KMS-11 (cell line): ENCODE measurements around the gene AGPAT1.
"Not testable (repeated sequence)": the region's sequence is repeated elsewhere in the genome, so short reads cannot be mapped to it uniquely, and the experiment has no call there.

Source experiments
- H2AFZ ChIP-seq: fragments of 200-600 bp; sonication (generic); 2 replicates; pipeline ENCODE4 v1.6.1; 2016; ENCODE audit warnings: antibody characterized with exemption, mixed run types, low read depth
- H3K27ac ChIP-seq: fragments of 200-600 bp; sonication (generic); 2 replicates; pipeline ENCODE4 v1.6.1; 2016; ENCODE audit warnings: mild to moderate bottlenecking, mixed run types
- H3K27me3 ChIP-seq: fragments of 200-600 bp; sonication (generic); 2 replicates; pipeline ENCODE4 v1.6.1; 2017; ENCODE audit warnings: mild to moderate bottlenecking, low read depth, mixed run types, moderate library complexity; ENCODE audit not compliant: insufficient read depth
- H3K36me3 ChIP-seq: fragments of 200-600 bp; sonication (generic); 2 replicates; pipeline ENCODE4 v1.6.1; 2017; ENCODE audit warnings: mild to moderate bottlenecking, mixed run types; ENCODE audit not compliant: insufficient read depth
- H3K4me1 ChIP-seq: fragments of 200-600 bp; sonication (generic); 2 replicates; pipeline ENCODE4 v1.6.1; 2016; ENCODE audit warnings: mild to moderate bottlenecking, low read depth, mixed run types; ENCODE audit not compliant: poor library complexity, severe bottlenecking
- H3K4me2 ChIP-seq: fragments of 200-600 bp; sonication (generic); 2 replicates; pipeline ENCODE4 v1.7.0; 2016; ENCODE audit warnings: mild to moderate bottlenecking, mixed run types
- H3K4me3 ChIP-seq: fragments of 200-600 bp; sonication (generic); IDR thresholded peaks from 2 replicates; pipeline ENCODE4 v1.6.1; 2017; ENCODE audit warnings: low read depth, low read length, mixed read lengths; ENCODE audit not compliant: insufficient read depth
- H3K79me2 ChIP-seq: fragments of 200-600 bp; sonication (generic); 2 replicates; pipeline ENCODE4 v1.6.1; 2016; ENCODE audit warnings: low read depth, mixed run types; ENCODE audit not compliant: insufficient read depth
- H3K9ac ChIP-seq: fragments of 200-600 bp; sonication (generic); 2 replicates; pipeline ENCODE4 v1.6.1; 2016; ENCODE audit warnings: mild to moderate bottlenecking, mixed run types
- H4K20me1 ChIP-seq: fragments of 200-600 bp; sonication (generic); 2 replicates; pipeline ENCODE4 v1.6.1; 2016; ENCODE audit warnings: mild to moderate bottlenecking, mixed run types; ENCODE audit not compliant: insufficient read depth
- TF ChIP-seq, protein P1 (sequence below): fragments of 200-600 bp; sonication (generic); conservative IDR thresholded peaks from 2 replicates; pipeline ENCODE4 v1.6.1; 2017; ENCODE audit warnings: low read depth, mild to moderate bottlenecking, antibody characterized with exemption, low read length, moderate library complexity, mixed read lengths

AGPAT1 gene

DNA sequence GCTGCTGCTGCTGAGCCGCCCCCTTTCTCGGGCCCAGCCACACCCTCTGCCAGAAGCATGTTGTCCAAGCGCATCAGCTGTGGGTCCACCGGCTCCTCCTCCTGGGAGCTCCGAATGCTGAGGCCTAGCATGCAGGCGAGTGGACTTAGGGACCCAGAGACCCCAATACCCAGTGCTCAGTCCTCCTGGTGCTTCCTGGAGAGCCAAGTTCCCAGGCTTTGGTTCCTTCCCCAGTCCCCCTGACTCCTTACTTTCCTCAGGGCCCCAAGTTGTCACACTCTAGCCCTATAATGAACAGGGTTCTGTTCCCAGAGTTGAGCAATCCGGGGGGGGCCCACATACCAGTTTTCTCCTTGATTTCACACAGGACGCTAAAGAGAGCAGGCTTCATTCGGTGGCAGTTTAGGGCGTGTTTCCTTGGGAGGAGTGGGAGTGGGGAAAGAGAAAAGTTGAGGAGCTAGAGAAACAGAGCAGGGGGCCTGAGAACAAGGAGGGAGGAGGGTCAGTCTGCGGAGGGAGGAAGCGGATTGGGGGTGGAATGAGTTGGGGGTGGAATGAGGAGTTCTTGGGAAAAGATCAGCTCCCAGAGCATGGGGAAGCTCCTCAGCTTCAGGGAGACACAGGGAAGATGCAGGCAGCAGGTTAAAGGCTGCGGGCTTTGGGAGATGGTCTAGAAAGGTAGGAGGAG is 12.6 kb upstream of the AGPAT1 start:
- H3K27ac ChIP-seq, result no peak overlapping the region
- H3K4me3 ChIP-seq, result no peak overlapping the region
- no peaks in the 10 kb centered on the region for H3K36me3 ChIP-seq
- H4K20me1 ChIP-seq, result no peaks in the 10 kb centered on the region
- H3K4me2 ChIP-seq, result peak overlapping the region; percentile 88
- TF ChIP-seq, protein P1, sequence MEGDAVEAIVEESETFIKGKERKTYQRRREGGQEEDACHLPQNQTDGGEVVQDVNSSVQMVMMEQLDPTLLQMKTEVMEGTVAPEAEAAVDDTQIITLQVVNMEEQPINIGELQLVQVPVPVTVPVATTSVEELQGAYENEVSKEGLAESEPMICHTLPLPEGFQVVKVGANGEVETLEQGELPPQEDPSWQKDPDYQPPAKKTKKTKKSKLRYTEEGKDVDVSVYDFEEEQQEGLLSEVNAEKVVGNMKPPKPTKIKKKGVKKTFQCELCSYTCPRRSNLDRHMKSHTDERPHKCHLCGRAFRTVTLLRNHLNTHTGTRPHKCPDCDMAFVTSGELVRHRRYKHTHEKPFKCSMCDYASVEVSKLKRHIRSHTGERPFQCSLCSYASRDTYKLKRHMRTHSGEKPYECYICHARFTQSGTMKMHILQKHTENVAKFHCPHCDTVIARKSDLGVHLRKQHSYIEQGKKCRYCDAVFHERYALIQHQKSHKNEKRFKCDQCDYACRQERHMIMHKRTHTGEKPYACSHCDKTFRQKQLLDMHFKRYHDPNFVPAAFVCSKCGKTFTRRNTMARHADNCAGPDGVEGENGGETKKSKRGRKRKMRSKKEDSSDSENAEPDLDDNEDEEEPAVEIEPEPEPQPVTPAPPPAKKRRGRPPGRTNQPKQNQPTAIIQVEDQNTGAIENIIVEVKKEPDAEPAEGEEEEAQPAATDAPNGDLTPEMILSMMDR, result no peak
- peaks cover 11% of the 10 kb centered on the region for H3K79me2 ChIP-seq
- peaks cover 36% of the 10 kb centered on the region for H3K4me1 ChIP-seq
- no peak overlapping the region for H2AFZ ChIP-seq
- H3K27me3 ChIP-seq, result no peaks in the 10 kb centered on the region
- H3K9ac ChIP-seq, result peak overlapping the region; percentile 73; the same call in 1 of the 2 replicates

DNA sequence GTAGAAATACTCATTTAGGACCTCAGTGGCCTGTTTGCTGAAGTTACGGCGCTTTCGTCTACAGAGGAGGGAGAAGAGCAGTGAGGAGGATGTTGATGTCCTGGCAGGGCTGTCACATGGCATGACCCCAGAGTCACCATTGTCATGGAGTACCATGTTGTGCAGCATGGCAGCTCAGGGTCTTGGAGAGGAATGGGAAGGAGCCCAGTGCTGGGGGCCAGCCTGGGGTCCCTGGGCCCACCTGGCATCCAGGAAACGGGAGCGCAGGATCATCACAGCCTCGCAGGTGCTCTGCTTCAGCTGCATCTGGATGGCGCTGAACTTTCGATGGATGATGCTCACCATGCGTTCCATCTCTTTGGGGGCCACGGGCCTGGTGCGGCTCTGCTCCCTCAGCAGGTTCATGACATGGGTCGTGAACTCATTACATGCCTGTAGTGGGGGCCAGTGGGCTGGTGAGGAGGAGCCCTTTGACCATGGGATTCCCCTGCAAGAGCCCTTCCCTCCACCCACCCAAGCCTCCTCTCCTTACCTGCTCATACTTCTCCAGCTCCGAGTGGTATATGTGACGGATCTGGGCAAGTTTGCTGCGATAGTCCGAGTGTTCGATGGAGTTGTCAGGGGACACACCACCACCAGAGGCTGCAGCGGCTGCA is 12.0 kb upstream of the AGPAT1 start:
- H2AFZ ChIP-seq, H4K20me1 ChIP-seq, H3K4me2 ChIP-seq, H3K9ac ChIP-seq, H3K36me3 ChIP-seq, H3K27me3 ChIP-seq, H3K4me3 ChIP-seq, H3K27ac ChIP-seq: not testable (repeated sequence)
- H3K4me1 ChIP-seq, result peaks cover 30% of the 10 kb centered on the region
- H3K79me2 ChIP-seq, result peaks cover 11% of the 10 kb centered on the region

DNA sequence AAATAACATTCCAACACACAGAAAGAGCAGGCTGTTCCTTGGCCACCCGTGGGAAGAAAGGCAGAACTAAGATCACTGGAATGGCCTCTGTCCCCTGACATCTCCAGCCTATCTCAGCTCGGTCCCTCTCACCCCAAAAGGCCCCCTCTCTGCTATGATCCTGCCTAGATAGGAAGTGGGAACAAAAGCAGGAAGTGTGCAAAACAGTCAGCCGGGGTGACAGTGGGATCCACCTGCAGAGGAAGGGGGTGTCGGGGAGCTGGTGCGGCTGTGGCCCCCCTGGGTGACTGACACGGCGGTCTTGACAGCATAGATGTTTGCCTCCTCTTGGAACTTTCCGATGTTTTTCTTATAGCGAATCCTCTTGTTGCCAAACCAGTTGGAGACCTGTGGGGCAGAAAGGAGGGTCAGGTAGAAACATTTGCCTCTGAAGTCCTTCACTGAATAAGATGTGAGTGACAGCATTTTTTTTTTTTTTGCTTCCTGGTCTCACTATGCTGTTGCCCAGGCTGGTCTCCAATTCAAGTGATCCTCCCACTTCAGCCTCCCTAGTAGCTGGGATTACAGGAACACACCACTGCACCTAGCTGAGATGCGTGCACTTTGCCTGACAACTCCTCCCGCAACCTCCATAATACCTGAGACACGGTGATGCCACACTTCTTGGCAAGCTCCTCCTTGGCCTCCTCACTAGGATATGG is 11.3 kb upstream of the AGPAT1 start:
- no peak overlapping the region for H3K27ac ChIP-seq
- peaks cover 11% of the 10 kb centered on the region for H3K79me2 ChIP-seq
- H3K9ac ChIP-seq, result no peak overlapping the region
- peaks cover 23% of the 10 kb centered on the region for H3K4me1 ChIP-seq
- H3K4me2 ChIP-seq, result no peak overlapping the region
- H3K4me3 ChIP-seq, result no peak overlapping the region
- TF ChIP-seq, protein P1, result no peak
- H3K36me3 ChIP-seq, result no peaks in the 10 kb centered on the region
- H4K20me1 ChIP-seq, result no peaks in the 10 kb centered on the region
- H2AFZ ChIP-seq, result no peak overlapping the region
- H3K27me3 ChIP-seq, result no peaks in the 10 kb centered on the region

DNA sequence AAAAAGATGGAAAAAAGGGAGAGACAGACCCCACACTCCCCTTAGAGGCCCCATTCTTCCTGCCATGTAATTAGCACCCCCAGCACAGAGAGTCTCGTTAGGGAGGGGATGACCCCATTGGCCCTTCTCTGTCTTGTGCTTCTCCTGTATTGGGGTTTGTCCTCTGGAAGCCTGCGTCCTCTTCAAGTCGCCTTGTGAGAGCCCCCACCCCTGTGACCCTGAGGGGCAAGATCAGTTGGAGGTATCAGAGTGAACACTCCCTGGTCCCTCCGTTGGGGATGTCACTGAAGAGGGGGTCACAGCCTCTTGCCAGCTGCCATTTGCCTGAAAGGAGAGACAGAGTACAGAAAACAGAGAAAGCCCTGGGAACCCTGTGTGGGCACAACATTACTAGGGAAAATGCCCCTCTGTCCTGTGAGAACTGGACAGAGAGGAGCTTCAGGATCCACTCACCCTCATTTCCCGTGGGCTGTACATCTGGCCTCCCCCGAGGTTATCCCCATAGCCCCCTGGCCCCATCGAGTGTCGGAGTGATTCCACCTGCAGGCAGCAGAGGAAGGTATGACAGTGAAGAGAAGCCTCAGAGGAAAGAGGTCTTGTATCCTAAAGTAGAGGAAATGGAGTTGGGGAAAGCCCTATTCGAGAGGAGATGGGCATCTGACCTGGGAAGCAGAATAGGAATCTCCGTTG is 10.4 kb upstream of the AGPAT1 start:
- H3K4me2 ChIP-seq, H3K27me3 ChIP-seq, H3K36me3 ChIP-seq, H3K9ac ChIP-seq, H3K4me3 ChIP-seq, H3K27ac ChIP-seq, H2AFZ ChIP-seq, H4K20me1 ChIP-seq: not testable (repeated sequence)
- Histone ChIP-seq H3K4me1 (peaks cover 15% of the 10 kb centered on the region), H3K79me2 (peaks cover 11% of the 10 kb centered on the region)

DNA sequence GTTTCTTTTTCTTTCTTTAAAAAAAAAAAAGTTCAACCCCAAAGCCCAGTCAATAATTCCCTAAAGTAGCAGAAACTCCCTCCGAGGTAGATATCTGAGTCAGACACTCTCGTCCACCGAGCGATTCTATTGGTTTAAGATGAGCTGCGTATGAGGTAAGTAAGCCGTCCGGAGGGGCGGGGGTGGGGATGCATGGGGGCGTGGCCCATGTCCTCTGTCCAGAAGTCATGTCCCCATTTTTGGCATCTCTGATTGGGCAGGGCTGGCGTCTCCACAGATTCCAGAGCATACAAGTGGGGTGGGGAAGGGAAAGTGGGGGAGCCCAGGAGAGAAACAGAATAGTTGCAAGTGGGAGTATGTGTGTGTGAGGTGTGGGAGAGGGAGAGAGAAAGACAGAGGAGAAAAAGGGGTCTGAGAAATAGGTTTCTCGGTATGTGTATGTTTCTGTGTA is 9.8 kb upstream of the AGPAT1 start:
- not testable (repeated sequence) for H3K4me3 ChIP-seq, H3K4me2 ChIP-seq, H3K9ac ChIP-seq, H3K27ac ChIP-seq, H3K4me1 ChIP-seq, H4K20me1 ChIP-seq, H3K27me3 ChIP-seq, H2AFZ ChIP-seq, H3K36me3 ChIP-seq
- H3K79me2 ChIP-seq, result peaks cover 11% of the 10 kb centered on the region
